Caco-2 (cell line): ENCODE data around the gene CNPY2. TPM values are rescaled to one million over a fixed set of nuclear protein-coding genes. Genes with fewer than 3 reads are reported as not detected.
"Not testable (repeated sequence)": the region's sequence is repeated elsewhere in the genome, so short reads cannot be mapped to it uniquely, and the experiment has no call there.

ENCODE experiments used
- BruUV-seq: library from RNA; stranded (reverse); fragments of 400-500 nt; replicated peaks from 2 replicates; lab custom pipeline; 2021; lab: Mats Ljungman, UMichigan
- CTCF ChIA-PET: fragments of 300-600 bp; sonication (Branson Sonifier 250); formaldehyde crosslinking; loops from one replicate; lab custom pipeline; 2022; ENCODE audit warnings: antibody characterized with exemption; lab: Charles Lee
- POLR2A ChIA-PET: fragments of 300-600 bp; sonication (Branson Sonifier 250); formaldehyde crosslinking; loops from one replicate; lab custom pipeline; 2022; ENCODE audit warnings: antibody characterized with exemption; lab: Charles Lee
- DNase-seq, 2 experiments: peaks; one replicate each; pipeline versions ENCODE4 v3.0.0 to v3.0.0-alpha.2; 2020 to 2022
- H3K27me3 ChIP-seq: replicated peaks from 2 replicates; pipeline ENCODE4 v1.6.0; 2011; ENCODE audit warnings: low read length; ENCODE audit not compliant: control insufficient read depth, insufficient read depth
- H3K36me3 ChIP-seq: 2 replicates; pipeline ENCODE4 v1.5.1; 2011; ENCODE audit warnings: low read length; ENCODE audit not compliant: control insufficient read depth, insufficient read depth
- H3K4me1 ChIP-seq: fragments of 250-450 bp; sonication (Bioruptor Pico); 2 replicates; pipeline ENCODE4 v1.5.1; 2020; ENCODE audit warnings: mild to moderate bottlenecking
- H3K4me3 ChIP-seq: 2 replicates; pipeline ENCODE4 v1.5.1; 2011; ENCODE audit warnings: low read depth, mild to moderate bottlenecking, control low read depth, low read length
- H3K9me3 ChIP-seq: fragments of 250-450 bp; sonication (Bioruptor Pico); 2 replicates; pipeline ENCODE4 v1.5.1; 2020; ENCODE audit warnings: mild to moderate bottlenecking, moderate library complexity
- H3K27ac Mint-ChIP-seq: one replicate; pipeline ENCODE4 v1.8.0; 2022; ENCODE audit warnings: mixed read lengths; ENCODE audit not compliant: unreplicated experiment
- H3K27me3 Mint-ChIP-seq: one replicate; pipeline ENCODE4 v1.8.0; 2022; ENCODE audit warnings: mixed read lengths; ENCODE audit not compliant: insufficient read depth, unreplicated experiment
- H3K36me3 Mint-ChIP-seq: one replicate; pipeline ENCODE4 v1.8.0; 2022; ENCODE audit warnings: mild to moderate bottlenecking, mixed read lengths; ENCODE audit not compliant: insufficient read depth, unreplicated experiment
- H3K4me1 Mint-ChIP-seq: one replicate; pipeline ENCODE4 v1.8.0; 2022; ENCODE audit warnings: low read depth, mixed read lengths; ENCODE audit not compliant: unreplicated experiment
- H3K4me3 Mint-ChIP-seq: one replicate; pipeline ENCODE4 v1.8.0; 2022; ENCODE audit warnings: mild to moderate bottlenecking, moderate library complexity, mixed read lengths; ENCODE audit not compliant: unreplicated experiment
- H3K9me3 Mint-ChIP-seq: one replicate; pipeline ENCODE4 v1.8.0; 2022; ENCODE audit warnings: mixed read lengths; ENCODE audit not compliant: unreplicated experiment
- CTCF ChIP-seq, 2 experiments: fragments of 200-600 bp in 1 of 2; IDR thresholded peaks; 1 replicate in 1 of 2; 2 replicates in 1 of 2; pipeline versions ENCODE4 v1.5.1 to v1.8.0; 2011 to 2022; ENCODE audit warnings: antibody characterized with exemption in 1 of 2, control low read depth in 1 of 2, inconsistent platforms in 1 of 2, low read depth in 1 of 2, low read length in 1 of 2, mild to moderate bottlenecking in 1 of 2, moderate library complexity in 1 of 2; ENCODE audit not compliant: insufficient read depth in 1 of 2, severe bottlenecking in 1 of 2, unreplicated experiment in 1 of 2
- intact Hi-C: fragments of 100-400 bp; cut with micrococcal nuclease; formaldehyde crosslinking; loops from one replicate; pipeline ENCODE4 v1.10.0; 2022; ENCODE audit not compliant: unreplicated experiment
- total RNA-seq: library from RNA; stranded (reverse); gene quantifications from 2 replicates; pipeline ENCODE4 v1.2.3, GENCODE V29; 2022

Gene CNPY2
- total RNA-seq, 1 experiment from 2014 or later, result 204 TPM

DNA sequence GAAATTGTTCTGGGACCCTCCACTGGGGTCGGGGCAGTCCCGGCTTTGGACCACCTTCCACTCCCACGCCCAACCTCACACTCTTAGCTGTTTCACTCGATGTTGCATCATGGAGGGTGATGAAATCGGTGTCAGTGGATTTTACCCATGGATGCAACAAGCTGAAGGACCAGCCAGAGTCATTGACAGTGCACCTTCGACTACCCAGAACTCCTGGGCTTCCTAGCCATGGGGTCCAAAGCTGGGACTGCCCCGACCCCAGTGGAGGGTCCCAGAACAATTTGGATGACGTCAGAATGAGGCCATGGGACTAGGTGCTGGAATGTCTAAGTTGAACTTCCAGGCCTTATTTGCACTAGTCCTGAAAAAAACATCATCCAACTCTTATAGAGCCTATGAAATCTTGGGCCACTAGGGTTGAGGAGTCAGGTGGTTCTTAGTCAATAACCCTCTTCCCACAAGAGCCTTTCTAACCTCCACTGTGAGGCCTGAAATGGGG is 22.0 kb upstream of the CNPY2 start:
- ChIA-PET CTCF (interaction anchor here (1.8 kb wide), 1 partner anchor 22 kb away, joined by 4 read pairs; the partner anchor contains the start of gene CNPY2), POLR2A (no interaction called here)
- H3K4me1 Mint-ChIP-seq, result peaks cover 8% of the 10 kb centered on the region
- DNase-seq, result no peak
- no peak for TF ChIP-seq CTCF (IDR thresholded peaks at IDR 0.05; ENCODE audit: insufficient read depth in 1 of 2, low read depth in 1 of 2, low read length in 1 of 2, severe bottlenecking in 1 of 2, unreplicated experiment in 1 of 2)
- BruUV-seq, result no TSS peak
- H3K4me1 ChIP-seq, result peaks cover 12% of the 10 kb centered on the region
- no peak overlapping the region for H3K27ac Mint-ChIP-seq
- no peaks in the 10 kb centered on the region for H3K27me3 Mint-ChIP-seq
- peaks cover 2% of the 10 kb centered on the region for H3K36me3 ChIP-seq
- intact Hi-C loops, result no loop called here
- H3K9me3 Mint-ChIP-seq, result no peaks in the 10 kb centered on the region
- H3K4me3 ChIP-seq, result no peak overlapping the region
- no peak overlapping the region for H3K4me3 Mint-ChIP-seq
- H3K9me3 ChIP-seq, result no peaks in the 10 kb centered on the region
- H3K36me3 Mint-ChIP-seq, result peaks cover 13% of the 10 kb centered on the region
- no peaks in the 10 kb centered on the region for H3K27me3 ChIP-seq

DNA sequence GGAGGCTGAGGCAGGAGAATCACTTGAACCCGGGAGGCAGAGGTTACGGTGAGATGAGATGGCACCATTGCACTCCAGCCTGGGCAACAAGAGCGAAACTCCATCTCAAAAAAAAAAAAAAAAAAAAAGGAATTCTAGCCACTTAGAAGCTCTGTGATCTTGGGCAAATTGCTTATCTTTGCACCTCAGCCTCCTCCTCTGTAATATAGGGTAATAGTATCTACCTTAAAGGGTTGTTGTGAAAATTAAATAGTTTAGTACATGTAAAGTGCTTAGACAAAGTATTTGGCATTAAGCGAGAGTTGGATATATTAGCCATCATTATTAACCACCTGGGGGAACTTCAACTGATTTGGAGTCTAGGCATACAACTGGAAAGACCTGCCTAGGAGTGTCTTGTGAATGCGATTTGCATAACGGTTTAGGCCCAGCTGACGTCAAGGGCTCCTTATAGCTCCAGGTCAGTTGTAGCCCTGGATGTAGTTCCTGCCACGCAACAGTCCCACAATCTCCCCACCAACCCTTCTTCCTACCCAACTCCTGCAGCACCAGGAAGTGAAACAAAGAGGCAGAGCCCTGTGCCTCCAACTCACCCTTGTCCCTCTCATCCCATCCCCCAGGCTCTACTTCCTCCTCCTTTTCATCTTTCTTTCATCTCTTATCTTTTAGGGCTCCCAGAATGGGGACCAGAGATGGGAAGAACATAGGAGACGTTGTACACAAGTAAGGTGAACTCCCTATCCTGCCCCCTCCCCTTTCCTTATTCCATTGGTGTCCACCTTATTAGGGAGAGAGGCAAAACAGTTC is 20.8 kb upstream of the CNPY2 start:
- H3K36me3 ChIP-seq, result no peaks in the 10 kb centered on the region
- no peak overlapping the region for H3K4me3 ChIP-seq
- CTCF ChIA-PET, result interaction anchor here (0.6 kb wide), 2 partner anchors 127 to 1409 kb away, joined by 5 to 9 read pairs; no protein-coding TSS in a partner anchor
- no peaks in the 10 kb centered on the region for H3K9me3 ChIP-seq
- Mint-ChIP-seq H3K36me3 (peaks cover 13% of the 10 kb centered on the region), H3K27me3 (no peaks in the 10 kb centered on the region), H3K4me3 (no peak overlapping the region), H3K27ac (peak overlapping the region; percentile 54), H3K4me1 (peaks cover 8% of the 10 kb centered on the region), H3K9me3 (no peaks in the 10 kb centered on the region)
- H3K27me3 ChIP-seq, result no peaks in the 10 kb centered on the region
- peaks cover 14% of the 10 kb centered on the region for H3K4me1 ChIP-seq
- TF ChIP-seq CTCF (IDR thresholded peaks at IDR 0.05; ENCODE audit: insufficient read depth in 1 of 2, low read depth in 1 of 2, low read length in 1 of 2, severe bottlenecking in 1 of 2, unreplicated experiment in 1 of 2), result no peak
- POLR2A ChIA-PET, result interaction anchor here (0.7 to 2.9 kb wide), 2 partner anchors 12 to 23 kb away, joined by 9 to 11 read pairs; partner anchors contain the start of gene STAT2
- intact Hi-C loops, result no loop called here
- no TSS peak for BruUV-seq
- DNase-seq, result no peak

DNA sequence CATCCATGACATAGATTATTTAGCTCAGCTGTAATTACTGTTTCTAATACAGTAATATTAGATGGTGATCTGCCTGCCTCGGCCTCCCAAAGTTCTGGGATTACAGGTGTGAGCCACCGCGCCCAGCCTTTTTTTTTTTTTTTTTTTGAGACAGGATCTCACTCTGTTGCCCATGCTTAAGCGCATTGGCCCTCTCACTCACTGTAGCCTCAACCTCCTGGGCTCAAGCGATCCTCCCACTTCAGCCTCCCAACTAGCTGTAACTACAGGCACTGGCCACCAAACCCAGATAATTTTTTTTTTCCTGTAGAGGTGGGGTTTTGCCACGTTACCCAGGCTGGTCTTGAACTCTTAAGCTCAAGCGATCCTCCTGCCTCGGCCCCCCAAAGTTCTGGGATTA is 19.7 kb upstream of the CNPY2 start:
- ChIA-PET POLR2A (interaction anchor here (0.7 to 2.9 kb wide), 2 partner anchors 11 to 24 kb away, joined by 9 to 11 read pairs; partner anchors contain the start of gene STAT2), CTCF (interaction anchor here (0.6 to 0.7 kb wide), 2 partner anchors 114 to 126 kb away, joined by 4 to 9 read pairs; no protein-coding TSS in a partner anchor)
- H3K4me3 ChIP-seq, H3K36me3 ChIP-seq, DNase-seq, H3K9me3 Mint-ChIP-seq, H3K4me1 Mint-ChIP-seq, H3K27ac Mint-ChIP-seq, H3K4me3 Mint-ChIP-seq, H3K27me3 Mint-ChIP-seq, H3K27me3 ChIP-seq, BruUV-seq, H3K9me3 ChIP-seq, intact Hi-C loops: not testable (repeated sequence)
- H3K4me1 ChIP-seq, result peaks cover 14% of the 10 kb centered on the region
- peaks cover 13% of the 10 kb centered on the region for H3K36me3 Mint-ChIP-seq
